Measurements from ENCODE around the gene LRMDA.

GRCh38 chr10:75619635-75620034, 188.2 kb downstream of the LRMDA start:
- TF ChIP-seq POLR2A (IDR thresholded peaks at IDR 0.05) (no peak), CTCF (IDR thresholded peaks at IDR 0.05) (no peak)
